ENCODE measurements around the gene SP5.
"Not testable (repeated sequence)": the region's sequence is repeated elsewhere in the genome, so short reads cannot be mapped to it uniquely, and the experiment has no call there.

Gene SP5

DNA sequence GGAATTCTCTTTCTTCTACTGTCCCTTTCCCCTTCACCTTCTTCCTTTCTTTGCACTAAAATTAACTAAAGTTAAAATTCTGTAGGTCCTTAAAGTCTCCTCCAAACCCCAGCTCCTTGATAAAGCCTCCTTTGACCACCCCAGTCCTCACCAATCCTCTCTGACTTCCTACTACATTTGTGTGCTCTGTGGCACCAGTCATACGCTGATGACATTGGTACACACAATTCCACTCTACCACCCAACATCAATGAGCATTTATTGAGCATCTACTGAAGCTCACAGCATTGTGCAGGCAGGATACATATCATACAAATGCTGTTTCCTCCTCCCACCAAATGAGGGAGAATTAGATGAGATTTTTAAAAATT is 4.5 kb upstream of the SP5 start:
- no peak for DNase-seq (ENCODE audit: extremely low read depth in 1 of 2, low read depth in 1 of 2)

DNA sequence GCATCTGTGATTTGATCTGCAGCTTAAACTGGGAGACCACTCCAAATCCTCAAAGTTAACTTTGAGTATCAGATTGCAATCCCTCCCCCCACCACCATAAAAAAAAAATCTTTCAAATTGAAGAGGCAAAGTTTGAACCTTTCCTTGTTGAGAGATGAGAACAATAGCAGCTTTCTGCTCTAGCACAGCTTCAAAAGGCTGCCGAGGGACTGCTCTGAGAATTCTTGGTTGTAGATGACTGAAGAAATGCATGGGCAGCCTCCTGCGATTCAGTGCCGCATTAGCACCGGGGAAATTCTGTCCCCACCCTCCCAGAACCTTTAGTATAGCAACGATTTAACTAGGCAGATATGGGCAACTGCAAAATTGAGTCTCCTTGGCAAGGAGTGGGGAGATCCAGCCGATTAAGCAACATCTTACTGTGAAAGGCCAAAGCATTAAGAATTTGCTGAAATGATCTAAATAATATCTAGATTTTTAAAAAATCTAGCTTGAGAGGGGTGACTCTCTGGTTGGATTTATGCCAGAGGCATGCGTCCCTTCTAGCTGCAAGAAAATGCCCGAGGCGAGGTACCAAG is 3.9 kb upstream of the SP5 start:
- DNase-seq (ENCODE audit: extremely low read depth in 1 of 2, low read depth in 1 of 2): no peak

DNA sequence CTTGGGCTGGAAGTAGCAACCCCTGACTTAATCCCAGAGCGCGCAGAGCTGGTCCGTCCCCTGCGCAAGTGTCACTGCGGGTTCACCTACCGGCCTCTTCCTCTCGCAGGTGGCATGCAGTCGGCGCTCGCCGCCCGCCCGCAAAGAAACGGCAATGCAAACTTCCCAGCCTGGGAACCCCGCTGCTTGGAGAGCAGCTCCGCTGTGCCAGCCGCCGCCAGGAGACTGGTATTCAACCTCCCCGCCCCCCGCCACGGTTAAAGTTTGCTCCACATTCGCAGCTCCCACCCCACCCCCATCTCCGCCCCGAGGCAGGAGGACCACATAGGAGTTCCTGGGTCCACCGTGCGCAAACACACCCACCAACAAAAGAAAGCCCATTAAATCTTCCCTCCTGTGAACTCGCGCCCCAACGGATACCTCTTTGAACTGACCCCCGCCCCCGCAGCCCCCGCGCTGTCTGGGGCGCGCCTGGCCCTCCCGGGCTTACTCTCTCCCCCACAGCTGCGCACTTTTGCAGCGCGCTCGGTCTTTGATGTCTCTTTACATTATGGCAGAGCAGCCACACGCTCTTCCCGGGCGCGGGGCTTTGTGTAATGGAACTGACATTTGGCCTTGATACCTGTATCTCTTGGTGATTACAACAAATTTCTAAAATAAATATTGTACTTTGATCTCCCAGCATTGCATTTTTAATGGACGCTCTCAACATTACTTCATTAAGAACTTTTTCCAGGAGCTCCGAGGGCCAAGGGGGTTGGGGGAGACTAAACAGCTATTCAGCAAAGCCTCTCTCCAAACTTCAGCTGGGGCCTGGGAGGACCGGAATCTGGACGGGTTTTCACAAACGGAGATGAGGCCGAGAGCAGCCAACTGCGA is 3.1 kb upstream of the SP5 start:
- no peak for DNase-seq (ENCODE audit: extremely low read depth in 1 of 2, low read depth in 1 of 2)

DNA sequence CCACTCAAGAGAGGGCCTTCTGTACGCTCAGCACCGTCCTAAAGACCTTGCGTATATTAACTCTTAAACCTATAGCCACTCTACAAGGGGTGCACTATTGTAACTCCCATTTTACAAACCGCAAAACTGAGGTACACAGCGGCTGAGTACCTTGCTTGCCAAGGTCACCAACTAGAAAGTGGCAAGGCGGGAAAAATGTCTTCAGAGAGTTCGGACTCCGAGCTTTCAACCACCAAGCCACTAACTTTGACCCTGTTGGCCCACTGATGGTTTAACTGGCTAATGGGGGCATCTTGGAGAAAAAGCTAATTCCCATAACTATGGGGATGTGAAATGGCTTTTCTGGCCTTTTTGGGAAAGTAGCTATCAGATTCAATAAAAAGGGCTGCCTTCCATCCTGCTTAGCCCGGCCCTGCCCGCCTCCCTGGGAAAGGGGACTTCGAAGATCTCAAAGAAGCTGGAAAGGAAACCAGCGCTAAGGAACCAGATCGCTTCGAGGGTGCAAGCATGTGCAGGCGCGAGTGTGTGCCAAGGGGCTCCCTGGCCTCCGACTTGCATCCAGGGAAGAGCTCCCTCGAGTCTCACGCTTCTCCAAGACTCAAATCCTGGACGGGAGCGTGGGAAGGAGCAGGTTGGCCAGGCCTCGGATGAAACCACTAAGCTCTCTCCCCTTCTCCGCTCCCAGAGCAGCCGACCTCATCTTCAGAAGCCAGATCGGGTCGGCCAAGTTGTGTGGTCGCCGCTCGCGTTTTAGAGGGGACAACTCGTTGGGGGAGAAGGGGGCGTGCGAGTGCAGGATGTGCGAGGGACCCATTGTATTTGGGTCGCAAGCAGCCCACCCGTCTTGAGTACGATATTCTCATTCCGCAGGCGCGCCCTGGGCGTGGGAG is 2.2 kb upstream of the SP5 start:
- no peak for DNase-seq (ENCODE audit: extremely low read depth in 1 of 2, low read depth in 1 of 2)

DNA sequence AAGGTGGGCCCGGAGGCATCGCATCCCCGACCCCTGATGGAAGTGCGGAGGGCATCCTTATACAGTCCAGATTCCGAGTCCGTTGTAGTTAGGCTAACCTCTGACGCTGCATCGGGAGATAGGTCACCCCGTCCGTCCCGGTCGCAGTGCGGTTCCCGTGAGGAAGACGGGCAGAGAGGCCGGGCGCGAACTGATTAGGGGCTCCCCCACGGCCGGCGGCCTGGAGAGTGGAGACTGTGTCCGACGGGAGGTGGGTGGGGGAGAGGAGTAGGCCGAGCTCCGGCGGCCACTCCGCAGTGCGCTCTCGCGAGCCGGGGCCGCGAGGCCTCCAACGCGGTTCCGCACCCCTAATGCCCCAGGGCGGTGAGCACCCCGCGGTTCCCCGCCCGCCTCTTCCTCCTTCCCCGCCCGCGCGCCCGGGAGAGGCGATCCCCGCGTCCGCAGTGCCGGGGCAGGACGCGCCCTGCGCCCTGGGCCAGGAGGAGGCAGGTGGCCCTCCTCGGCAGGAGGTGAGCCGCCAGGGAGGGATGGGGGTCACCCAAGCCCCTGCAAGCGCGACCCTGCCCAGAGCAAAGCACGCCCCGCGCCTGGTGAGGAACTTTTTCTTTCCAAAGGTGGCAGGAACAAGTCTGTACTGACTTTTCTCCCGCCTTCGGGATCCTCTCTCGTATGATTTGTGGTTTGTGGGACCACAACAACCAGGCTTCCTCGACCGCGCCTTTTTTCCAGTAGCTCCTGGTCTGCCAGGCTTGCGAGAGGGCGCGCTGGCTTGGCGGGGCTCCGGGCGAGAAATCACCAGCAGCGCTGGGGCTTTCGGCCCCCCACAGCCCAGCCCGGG is 1.4 kb upstream of the SP5 start:
- DNase-seq (ENCODE audit: extremely low read depth in 1 of 2, low read depth in 1 of 2): no peak

DNA sequence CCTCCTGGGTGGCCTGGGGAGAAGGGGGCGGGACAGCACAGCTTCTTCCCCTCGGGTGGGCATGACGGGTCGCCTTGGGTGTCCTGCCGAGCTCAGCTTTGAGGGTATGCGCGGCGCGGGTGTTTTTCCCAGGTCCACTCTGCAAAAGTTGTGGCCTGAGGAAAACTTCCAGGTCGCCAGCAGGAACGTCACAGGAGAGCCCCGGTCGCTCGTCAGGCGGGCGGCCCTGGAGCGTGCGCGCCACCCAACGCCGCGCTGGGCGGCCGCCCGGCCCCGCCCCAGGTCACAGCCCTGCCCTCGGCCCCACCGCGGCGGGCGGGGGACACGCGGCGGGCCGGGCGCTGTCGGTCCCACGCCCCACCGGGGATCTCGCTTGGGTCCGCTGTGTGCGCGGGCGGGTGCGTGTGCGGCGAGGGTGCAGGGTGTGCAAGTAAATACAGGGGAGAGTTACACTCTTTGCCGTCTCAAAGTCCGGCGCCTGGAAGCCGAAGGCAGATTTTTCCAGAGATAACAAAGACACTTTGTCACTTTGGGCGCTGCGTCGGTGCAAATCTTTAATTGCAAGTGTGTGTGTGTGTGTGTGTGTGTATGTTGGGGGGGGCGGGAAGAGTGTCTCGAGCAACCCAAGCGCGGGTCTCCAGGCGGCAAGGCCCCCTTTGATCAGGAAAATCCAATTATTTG is 616 bp upstream of the SP5 start:
- DNase-seq (ENCODE audit: extremely low read depth in 1 of 2, low read depth in 1 of 2): no peak

DNA sequence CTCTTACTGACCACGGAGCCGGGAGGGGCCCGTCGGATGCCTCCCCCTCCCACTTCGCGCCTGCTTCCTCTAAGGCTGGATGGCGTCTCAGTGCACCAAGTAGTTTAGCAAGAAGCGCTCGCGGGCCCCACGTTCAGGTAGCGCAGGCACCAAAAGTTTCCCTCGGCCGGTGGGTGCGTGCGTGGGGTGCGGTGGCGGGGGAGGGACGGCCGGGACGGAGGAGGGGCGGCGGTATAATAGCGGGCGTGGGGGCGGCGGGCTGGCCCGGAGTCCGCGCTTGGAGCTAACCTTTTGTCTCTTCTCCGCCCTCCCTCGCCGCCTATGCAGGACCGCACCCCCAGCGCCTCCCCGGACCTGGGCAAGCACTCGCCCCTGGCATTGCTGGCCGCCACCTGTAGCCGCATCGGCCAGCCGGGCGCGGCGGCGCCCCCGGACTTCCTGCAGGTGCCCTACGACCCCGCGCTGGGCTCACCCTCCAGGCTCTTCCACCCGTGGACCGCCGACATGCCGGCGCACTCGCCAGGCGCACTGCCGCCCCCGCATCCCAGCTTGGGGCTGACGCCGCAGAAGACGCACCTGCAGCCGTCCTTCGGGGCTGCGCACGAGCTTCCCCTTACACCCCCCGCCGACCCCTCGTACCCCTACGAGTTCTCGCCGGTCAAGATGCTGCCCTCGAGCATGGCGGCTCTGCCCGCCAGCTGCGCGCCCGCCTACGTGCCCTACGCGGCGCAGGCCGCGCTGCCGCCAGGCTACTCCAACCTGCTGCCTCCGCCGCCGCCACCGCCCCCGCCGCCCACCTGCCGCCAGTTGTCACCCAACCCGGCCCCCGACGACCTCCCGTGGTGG is 1.0 kb downstream of the SP5 start:
- no peak for DNase-seq (ENCODE audit: extremely low read depth in 1 of 2, low read depth in 1 of 2)

DNA sequence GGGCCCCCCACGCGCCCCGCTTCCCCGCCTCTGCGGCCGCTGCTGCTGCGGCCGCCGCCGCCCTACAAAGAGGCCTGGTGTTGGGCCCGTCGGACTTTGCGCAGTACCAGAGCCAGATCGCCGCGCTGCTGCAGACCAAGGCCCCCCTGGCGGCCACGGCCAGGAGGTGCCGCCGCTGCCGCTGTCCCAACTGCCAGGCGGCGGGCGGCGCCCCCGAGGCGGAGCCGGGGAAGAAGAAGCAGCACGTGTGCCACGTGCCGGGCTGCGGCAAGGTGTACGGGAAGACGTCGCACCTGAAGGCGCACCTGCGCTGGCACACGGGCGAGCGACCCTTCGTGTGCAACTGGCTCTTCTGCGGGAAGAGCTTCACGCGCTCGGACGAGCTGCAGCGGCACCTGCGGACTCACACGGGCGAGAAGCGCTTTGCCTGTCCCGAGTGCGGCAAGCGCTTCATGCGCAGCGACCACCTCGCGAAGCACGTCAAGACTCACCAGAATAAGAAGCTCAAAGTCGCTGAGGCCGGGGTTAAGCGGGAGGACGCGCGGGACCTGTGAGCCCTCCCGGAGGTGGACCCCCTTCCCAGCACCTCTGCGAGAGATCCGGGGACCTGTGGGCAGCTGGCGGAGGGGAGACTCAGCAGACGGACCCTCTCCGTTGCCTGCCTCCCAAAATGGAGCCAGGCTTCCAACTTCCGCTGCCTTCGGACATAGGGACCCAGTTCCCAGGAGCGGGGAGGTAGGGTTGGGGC is 1.9 kb downstream of the SP5 start:
- peak in 1 of 2 donors; percentile 32 for DNase-seq (ENCODE audit: extremely low read depth in 1 of 2, low read depth in 1 of 2)

DNA sequence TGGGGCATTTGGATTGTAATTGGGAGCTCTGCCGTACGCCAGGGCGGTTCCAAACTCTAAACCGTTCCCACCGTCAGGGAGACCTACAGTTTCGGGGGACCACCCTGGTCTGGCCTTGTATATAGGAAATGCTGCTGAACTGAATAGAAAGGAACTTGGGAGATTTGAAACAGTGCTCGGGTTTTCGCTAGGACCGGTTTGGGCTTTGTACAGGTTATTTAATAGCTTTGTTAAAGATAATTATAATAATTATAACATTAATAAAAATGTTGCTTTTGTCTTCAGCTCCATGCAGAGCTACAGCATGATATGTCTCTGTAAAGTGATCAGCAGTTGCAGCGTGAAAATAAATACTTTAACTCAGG is 2.4 kb downstream of the SP5 start:
- no peak for DNase-seq (ENCODE audit: extremely low read depth in 1 of 2, low read depth in 1 of 2)

DNA sequence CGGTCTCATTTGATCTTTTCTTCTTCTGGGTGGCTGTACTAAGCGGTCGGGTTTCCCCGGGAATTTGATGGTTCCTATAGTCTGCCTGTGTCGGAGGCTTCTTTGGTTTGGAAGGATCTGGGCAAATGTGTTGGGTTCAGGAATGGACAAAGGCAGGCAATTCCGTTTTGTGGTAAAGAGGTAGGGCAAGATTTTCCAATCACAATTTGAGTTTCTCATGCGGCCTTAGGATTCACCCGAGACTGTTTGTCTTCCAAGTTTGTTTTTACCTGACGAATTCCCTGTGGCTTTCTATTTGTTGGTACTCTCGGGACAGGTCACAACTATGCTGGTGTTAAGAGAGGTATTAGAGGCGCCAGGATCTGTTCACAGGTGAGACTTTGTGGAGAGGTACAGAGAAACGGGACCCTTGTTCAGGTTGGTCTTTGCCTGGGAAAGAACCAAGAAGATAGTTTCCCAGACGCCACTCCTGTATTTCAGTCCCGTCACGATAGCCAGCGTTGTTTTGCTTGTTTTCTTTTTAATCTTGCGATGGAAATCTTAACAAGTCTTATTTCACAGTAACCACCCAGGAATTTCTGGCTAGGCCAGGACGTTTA is 3.0 kb downstream of the SP5 start:
- DNase-seq (ENCODE audit: extremely low read depth in 1 of 2, low read depth in 1 of 2): no peak

DNA sequence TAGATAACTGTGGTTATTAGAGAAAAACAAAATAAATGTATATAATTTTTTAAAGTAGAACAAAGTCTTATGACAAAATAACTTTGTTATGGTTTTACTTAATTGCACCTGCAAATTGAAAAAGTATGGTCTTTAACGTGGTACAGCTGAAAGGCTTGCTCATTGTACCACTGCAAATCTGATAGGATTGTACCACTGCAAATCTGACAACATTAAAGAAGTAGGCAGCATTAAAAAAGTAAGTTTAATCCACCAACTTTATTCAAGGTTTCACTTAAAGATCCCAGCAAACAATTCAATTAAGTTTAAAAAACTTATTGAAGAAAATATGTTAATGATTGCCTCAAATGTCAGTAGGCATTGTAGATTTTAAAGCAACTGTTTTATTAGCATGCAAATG is 4.7 kb downstream of the SP5 start:
- DNase-seq (ENCODE audit: extremely low read depth in 1 of 2, low read depth in 1 of 2): no peak

DNA sequence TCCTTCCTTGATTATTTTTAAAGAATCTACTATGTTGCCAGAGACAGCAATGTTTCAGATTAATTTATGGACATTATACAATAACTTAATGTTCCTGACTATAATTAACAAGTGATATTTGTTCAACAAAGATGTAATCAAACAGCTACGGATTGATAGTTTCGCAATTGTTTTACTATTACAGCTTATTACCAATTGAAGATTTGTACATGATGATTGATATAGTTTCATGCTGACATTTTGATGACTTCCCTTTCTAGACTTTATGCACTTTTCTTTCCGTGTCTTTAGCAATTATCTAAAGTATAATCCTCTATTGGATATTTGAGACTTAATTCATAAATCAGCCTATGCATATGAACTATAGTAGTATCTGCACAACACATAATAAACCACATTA is 6.5 kb downstream of the SP5 start:
- no peak for DNase-seq (ENCODE audit: extremely low read depth in 1 of 2, low read depth in 1 of 2)

DNA sequence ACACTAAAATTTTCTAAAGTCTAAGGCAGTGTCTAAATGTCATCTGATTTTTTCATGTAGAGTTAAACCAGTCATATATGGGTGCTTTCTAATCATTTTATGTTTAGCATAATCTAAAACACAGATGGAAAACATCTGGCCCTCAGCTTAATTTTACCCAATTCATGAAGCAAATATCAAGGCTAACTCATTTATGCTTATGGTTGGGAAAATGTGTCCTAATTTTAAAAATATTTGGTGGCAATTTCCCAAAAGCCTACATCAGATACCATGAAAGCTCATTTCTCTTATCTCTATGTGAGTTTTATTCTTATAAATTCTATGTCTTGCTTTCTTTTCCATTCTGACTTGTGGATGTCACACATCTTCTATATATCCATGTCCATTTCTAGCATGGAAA is 7.2 kb downstream of the SP5 start:
- DNase-seq (ENCODE audit: extremely low read depth in 1 of 2, low read depth in 1 of 2): no peak

DNA sequence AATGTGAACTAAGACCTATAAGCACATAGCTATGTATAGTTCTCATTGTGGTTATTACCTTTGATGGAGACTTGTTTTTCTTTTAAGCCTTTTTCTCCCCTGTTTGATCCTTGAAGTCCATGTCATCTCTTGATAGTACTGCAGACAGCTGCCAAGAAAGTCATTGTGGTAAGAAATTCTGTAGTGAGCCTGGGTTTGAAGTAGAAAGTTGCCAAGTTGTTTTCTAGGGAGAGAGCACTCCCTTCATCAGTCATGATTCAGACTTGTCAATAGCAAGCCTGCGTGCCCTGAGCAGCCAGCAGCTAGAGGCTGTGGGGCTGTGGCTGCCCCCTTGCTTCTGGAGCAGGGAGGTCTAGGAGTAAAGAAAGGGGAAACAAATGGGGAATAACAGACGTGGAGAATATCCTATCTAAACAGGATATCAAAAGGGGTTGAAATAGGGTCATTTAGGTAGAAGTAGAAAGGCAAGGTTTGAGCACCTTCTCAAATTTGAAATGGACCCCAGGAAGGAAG is 8.4 kb downstream of the SP5 start:
- DNase-seq (ENCODE audit: extremely low read depth in 1 of 2, low read depth in 1 of 2): no peak

DNA sequence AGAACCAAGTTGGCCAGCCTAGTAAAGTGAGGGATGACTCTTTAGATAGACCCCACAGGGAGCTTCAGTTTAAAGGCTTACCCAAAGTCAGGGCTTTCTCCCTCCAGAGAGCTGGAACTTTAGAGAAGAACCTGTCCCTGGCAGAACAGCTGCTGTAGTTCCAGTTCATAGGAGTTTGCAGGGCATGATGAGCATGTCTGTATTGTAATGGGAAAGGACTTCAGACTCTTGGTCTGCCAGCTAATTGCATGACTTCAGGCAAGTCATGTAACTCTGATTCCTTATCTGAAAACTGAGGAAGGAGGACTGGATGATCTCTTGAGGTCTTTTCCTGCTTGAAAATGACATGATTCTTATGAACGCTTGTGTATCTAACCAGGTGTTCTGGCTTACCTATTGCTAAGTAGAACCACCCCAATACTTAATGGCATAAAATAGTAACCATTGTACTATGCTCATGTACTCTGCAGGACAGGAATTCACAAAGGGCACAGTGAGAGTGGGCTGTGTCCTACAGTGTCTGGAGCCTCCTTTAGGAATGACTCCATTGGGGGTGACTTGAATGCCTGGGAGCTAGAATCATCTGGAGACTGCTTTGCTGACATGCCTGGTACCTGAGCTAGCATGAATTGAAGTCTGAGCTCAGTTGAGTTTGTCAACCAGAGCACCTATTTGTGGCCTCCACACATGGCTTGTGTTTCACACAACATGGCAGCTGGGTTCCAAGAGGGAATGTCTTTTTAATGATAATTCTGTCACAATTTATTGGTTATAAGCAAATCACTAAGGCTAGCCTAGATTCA is 18.9 kb downstream of the SP5 start:
- DNase-seq (ENCODE audit: extremely low read depth in 1 of 2, low read depth in 1 of 2): no peak

DNA sequence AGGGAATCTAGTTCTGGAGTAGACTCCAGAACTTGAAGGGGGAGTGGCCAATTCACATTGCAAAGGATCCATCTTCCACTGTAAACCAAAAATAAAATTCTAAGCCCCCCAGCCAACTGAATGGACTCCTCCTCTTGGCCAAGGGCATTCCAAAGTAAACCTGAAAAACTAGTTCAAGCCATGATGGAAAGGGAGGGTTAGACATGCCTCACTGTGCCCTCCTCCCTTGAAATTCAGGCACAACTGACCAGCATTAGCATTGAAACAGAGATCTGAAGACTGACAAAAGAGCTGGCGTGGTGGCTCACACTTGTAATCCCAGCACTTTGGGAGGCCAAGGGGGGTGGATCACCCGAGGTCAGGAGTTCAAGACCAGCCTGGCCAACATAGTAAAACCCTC is 19.5 kb downstream of the SP5 start:
- not testable (repeated sequence) for DNase-seq (ENCODE audit: extremely low read depth in 1 of 2, low read depth in 1 of 2)

DNA sequence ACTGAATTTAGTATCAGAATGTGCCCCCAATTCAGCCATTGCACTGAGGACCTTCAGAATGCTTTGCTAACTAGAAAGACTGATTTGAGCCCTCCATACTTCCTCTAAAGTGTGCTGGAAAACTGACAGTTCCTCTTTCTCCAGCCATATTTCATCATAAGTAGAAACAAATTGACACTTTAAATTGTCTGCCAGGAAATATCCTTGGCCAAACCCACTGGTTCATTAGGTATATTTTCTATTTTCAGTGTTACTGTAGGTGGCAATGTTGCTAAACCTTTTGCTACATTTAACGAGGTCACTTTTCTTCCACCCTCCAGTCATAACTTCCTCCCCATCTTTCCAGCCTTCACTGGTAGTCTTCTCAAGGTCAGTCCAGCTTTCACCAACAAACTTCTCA is 21.5 kb downstream of the SP5 start:
- DNase-seq (ENCODE audit: extremely low read depth in 1 of 2, low read depth in 1 of 2): no peak
